ENCODE measurements around the gene DHCR24.

DHCR24 gene

DNA sequence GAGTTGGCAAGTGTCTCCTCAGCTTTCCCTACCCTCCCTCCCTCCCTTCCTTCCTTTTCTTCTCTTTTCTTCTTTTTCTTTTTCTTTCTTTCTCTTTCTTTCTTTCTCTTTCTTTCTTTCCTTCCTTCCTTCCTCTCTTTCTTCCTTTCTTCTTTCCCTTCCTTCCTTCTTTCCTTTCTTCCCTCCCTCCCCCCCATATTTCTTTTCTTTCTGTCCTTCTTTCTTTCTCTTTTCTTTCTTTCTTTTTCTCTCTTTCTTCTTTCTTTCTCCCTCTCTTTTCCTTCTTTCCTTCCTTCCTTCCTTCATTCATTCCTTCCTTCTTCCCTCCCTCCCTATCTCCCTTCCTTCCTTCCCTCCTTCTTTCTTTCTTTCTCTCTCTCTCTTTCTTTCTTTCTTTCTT lies 67.3 kb downstream of the DHCR24 start:
- no peak for DNase-seq (ENCODE audit: extremely low read depth in 1 of 2, low read depth in 1 of 2)

DNA sequence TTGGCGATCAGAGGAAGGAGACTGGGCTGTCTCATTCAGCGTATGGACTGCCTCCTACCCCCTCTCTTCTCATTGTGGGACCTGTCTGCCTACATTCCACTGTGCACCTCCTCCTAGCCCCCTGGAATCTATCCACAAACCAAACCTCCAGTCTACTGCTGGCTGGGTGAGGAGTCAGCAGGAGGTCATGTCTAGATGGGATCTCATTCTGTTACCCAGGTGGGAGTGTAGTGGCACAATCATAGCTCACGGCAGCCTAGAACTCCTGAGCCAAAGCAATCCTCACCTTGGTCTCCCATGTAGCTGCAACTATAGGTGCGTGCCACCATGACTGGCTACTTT lies 67.8 kb downstream of the DHCR24 start:
- DNase-seq (ENCODE audit: extremely low read depth in 1 of 2, low read depth in 1 of 2), result no peak

DNA sequence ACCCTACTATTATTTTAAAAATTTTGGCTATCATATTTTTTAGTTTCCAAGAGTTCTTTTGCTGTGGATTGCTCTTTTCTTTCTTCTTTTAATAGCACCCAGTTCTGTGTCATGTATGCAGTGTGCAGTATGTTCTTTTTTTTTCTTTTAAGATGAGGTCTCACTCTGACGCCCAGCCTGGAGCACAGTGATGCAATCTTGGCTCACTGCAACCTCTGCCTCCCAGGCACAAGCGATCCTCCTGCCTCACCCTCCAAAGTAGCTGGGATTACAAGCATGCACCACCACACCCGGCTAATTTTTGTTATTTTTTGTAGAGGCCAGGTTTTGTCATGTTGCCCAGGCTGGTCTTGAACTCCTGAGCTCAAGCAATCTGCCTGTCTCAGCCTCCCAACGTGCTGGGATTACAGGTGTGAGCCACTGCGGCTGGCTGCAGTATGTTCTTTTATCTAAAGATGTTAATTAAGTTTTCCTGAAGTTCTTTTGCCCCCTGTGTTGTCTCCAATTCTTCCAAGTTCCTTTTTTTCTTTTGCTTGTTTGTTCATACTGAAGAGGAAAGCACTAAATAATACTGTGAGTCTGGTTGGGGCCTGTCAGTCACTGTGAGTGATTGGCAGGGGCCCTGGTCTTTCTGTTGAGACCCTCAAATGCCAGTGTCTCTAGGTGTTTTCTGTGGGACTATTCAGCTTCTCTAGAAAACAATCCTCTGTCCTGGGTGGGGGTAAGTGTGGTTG lies 68.4 kb downstream of the DHCR24 start:
- DNase-seq (ENCODE audit: extremely low read depth in 1 of 2, low read depth in 1 of 2), result no peak

DNA sequence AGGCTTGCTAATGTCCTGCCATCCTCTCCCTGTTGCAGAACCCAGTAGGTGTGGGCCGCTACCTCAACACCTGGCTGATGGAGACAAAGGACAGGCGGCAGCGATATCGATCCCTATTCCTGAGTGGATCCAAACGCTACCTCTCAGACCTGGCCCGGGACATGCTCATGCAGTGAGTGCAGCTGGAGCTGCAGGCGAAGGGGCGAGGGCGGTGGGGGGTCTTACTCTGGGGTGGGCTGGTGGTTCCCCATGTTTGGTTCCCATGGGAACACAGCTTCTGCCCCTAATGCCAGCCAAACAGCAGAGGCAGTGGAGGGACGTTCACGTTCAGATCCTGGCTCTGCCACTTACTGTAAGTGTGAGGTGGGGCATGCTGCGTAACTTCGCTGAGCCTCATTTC lies 70.0 kb downstream of the DHCR24 start:
- no peak for DNase-seq (ENCODE audit: extremely low read depth in 1 of 2, low read depth in 1 of 2)

DNA sequence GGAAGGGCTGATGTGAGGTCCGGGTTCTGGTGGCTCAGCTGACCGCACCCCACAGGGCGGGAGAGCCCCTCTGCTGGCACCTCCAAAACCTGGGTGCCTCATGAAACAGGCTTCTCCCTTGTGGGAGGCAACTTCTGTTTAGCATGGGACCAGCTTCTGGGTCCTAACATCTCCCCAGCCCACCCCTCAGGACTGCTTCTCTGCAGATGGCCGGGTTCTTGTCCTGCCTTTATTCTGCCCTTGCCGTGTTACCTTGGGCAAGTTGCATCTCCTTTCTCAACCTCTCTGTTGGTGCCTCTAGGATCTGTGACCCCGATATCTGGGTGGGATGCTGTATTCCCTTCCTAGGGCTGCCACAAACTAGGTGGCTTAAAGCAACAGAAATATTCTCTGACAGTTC lies 70.9 kb downstream of the DHCR24 start:
- DNase-seq (ENCODE audit: extremely low read depth in 1 of 2, low read depth in 1 of 2), result no peak

DNA sequence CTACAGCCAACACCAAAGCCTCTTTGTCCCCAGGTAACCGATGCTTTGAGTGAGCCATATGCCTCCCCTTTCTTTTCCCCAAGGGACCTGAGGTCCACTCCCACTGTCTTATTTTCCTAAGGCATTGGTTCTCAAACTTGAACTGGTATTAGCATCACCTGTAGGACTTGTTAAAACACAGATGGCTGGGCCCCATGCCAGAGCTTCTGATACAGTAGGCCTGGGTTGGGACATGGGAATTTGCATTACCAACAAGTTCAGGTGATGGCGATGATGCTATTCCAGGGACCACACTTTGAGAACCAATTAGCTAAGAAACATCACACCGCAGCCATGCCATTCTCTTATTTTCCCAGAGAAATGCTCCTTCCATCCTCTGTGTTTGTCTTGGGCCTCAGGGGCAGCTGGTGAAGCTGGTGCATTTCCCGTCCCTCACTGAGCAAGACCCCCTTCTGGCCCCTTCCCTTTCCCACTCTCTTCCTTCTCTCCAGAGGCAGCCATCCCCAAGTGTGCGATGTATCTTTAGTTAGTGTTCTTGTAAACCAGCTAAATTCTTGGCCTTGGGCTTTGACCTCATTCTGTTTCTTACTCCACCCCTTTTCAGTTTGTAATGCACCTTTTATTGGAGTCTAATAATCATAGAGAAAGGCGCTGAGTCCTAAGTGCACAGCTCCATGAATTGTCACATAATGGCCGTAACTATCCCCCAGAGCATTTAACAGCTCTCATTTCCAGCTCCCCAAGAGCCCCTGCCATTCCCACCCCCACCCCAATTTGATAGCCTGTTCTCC lies 71.7 kb downstream of the DHCR24 start:
- no peak for DNase-seq (ENCODE audit: extremely low read depth in 1 of 2, low read depth in 1 of 2)

DNA sequence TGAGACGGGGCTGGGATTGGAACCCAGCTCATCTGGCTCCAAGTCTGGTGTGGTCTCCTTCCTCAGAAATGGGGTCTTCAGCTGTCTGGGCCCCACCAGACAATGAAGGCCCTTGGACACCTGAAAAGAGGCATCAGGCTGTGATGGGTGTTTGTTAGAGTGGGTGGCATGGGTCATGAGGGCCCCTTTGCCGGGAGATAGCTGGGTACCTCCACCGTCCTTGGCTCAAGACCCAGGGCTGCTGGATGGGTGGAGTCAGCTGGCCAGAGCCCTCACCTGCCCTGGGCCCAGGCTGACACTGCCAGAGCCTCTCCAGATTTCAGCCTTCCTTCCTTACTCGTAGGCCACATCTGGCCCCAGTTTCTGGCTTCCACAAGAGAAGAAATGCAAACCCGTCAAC lies 72.4 kb downstream of the DHCR24 start:
- no peak for DNase-seq (ENCODE audit: extremely low read depth in 1 of 2, low read depth in 1 of 2)

DNA sequence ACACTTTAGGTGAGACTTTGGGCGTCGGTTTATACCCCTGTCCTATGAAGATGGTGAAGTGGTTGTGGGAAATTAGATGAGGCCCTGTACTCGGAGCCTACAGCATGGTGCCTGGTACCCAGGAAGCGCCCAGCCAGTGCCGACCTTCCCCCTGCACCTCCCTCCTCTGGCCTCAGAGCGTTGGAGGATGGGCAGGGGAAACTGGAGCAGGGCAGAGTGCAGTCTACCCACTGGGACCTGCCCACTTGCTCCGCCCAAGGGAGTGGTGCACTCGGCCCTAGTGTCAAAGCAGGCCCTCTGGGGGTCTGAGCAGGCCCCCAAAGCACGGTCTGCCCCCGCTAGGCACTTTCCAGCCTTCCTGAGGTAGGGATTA lies 72.9 kb downstream of the DHCR24 start:
- no peak for DNase-seq (ENCODE audit: extremely low read depth in 1 of 2, low read depth in 1 of 2)

DNA sequence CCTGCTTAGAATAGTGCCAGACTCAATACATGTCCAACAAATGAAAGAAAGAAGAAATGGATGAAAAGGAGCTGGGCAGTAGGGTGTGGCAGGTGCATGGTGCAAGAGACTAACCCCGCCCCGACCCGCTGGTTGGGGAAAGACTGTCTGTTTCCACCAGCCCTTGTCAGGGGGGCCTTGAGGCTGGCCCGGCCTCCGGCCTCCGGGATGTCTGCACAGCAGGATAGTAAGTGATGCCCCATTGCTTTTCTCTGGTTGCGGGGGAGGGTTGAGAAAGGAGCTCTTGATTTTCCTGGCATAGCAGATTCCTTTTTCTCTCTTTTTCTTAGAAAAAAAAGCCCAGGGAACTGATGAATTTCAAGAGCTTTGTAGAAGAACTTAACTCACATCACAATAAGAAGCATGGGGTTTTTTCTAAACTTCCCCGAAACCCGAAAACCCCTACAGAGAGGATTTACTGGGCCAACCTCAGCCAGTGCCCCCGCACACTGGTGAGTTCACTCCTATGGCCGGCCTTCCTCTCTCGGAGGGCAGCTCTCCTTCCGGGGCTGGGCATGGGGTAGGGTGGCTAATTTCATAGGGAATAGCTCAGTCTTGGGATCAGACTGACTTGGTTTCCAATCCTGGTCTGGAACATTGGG lies 73.4 kb downstream of the DHCR24 start:
- no peak for DNase-seq (ENCODE audit: extremely low read depth in 1 of 2, low read depth in 1 of 2)

DNA sequence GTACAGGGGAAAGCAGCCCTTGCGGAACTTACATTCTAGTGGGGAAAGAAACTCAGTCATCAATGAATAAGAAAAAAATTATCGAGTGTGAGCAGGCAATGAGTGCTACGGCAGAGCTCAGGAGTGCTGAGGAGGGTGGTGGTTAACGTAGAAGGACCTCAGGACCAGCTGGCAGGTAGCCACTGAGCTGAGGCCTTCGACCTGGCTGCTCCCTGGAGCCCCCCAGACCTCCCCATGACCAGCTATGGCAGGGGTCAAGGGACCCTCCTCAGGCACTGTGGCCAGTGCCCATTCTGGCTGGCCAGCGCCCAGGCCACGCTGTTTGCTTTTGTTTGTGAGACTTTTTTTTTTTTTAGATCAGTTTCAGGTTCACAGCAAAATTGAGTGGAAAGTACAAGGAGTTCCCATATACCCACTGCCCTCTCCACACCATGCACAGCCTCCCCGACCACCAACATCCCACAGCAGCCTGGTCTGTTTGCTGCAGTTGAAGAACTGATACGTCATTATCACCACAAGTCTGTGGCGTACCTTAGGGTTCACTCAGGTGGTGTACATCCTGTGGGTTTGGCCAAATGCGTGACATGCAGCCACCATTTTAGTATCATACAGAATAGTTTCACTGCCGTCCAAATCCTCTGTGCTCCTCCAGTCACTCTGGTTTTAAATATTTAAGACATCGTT lies 74.1 kb downstream of the DHCR24 start:
- DNase-seq (ENCODE audit: extremely low read depth in 1 of 2, low read depth in 1 of 2), result no peak

DNA sequence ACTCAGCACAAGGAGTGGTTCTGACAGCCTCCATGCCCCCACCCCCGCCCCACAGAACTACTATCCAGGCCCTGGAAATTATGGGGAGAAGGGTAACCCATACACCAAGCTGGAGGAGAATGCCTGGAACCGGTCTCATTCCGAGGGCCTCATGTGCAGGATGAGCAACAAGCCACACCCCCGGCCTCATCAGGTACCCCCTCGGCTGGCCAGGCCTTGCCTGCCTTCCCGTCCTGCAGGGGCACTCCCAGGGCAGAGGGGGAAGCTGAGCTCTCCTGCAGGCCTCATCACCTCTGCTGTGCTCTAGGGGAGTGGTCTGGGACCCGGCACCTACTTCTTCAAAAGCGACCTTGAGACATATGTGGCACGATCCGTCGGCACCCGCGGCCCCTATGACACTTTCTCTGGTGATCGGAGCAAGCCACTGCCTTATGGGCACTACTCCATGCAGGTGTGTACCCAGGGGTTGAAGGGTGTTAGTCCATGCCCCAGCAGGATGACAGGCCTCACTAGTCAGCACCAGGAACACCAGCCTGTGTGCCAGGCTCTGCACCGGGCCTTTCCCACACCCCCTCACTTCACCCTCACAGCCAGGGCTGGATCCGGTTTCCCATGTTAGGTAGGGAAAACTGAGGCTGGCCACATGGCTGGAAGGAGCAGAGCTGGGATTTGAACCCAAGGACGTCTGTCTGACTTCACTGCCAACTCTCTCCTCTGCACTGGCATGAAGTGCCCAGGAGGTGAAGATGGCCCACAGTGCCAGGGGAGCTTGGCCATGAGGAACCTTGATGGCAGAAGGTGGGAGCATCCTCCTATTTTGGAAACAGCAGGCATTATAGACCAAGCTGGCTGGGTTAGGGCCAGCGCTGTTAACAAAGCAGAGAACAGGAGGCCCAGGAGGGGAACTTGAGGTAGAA lies 75.0 kb downstream of the DHCR24 start:
- DNase-seq (ENCODE audit: extremely low read depth in 1 of 2, low read depth in 1 of 2), result no peak

DNA sequence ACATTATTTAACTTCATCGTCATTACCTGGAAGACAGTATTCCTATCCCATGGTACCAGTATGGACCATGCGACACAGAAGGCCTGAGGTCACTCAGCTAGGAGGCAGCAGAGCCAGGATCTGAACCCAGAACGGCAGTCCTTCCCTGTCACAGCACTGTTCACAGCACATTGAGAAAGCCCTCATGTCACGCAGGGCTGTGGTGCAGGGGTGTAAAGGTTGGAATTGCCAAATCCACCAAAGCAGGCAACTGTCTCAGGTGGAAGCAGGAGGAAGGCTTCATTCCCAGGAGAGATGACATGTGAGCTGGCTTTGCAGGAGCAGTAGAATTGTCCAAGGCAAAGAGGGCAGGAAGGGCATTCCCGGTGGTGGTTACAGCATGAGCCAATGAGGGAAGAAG lies 75.9 kb downstream of the DHCR24 start:
- no peak for DNase-seq (ENCODE audit: extremely low read depth in 1 of 2, low read depth in 1 of 2)

DNA sequence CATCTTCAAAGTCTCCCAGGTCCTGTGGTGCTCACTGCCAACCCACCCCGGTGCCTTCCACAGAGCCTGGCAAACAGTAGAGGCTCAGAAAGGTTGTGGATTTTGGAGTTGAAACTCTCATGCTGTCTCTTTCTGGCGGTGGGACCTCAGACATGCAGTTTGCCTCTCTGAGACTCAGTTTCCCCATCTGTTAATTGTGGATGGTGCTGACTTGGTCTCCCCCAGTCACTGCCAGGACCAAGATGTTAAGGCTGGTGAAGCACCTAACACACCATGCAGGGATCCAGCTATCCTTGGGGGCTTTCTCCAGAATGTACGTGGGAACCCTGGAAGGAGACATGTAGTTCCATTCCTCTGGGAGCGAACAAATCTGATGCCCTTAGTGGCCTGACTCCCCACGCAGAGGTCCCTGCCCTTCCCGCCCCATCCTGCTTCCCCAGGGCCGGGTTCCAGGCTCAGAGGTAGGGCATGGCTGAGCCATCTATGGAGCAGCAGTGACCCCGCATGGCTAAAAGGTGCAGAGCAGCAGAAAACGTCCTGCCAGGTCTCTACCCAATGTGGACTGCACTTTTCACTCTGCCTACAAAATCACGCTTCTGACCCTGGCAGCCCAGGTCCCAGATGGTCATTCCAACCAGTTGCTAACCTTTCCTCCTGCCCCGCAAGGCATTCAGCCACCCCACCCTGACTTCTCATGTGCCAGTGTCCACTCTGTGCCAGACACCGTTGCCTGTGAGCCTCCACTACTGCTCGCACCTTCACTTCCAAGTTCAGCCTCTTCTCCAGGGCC lies 76.6 kb downstream of the DHCR24 start:
- DNase-seq (ENCODE audit: extremely low read depth in 1 of 2, low read depth in 1 of 2), result no peak

DNA sequence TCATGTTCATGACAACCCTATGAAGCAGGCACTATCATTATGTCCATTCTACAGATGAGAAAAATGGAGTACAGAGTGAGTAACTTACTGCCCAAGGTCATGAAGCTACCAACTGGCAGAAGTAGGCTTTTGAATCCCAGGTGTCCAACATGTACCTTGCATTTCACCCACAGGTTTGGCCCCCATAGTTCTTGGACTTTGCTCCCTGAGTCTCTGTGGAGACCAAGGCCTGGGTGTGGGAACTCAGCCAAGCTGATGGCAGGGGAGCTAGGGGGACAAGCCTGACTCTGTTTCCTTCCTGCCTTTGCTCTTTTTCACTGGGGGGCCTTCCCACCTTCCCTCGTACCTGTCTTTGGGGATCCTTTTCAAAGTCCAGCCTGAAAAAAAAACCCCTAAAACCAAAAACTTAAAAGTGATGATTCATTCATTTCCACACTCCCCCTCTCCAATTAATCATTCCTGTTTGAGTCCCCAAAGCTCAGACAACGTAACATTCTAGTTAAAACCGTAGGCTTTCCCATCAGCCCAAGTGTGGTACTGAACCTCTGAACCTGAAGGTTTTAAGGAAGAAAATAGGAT lies 77.4 kb downstream of the DHCR24 start:
- no peak for DNase-seq (ENCODE audit: extremely low read depth in 1 of 2, low read depth in 1 of 2)

DNA sequence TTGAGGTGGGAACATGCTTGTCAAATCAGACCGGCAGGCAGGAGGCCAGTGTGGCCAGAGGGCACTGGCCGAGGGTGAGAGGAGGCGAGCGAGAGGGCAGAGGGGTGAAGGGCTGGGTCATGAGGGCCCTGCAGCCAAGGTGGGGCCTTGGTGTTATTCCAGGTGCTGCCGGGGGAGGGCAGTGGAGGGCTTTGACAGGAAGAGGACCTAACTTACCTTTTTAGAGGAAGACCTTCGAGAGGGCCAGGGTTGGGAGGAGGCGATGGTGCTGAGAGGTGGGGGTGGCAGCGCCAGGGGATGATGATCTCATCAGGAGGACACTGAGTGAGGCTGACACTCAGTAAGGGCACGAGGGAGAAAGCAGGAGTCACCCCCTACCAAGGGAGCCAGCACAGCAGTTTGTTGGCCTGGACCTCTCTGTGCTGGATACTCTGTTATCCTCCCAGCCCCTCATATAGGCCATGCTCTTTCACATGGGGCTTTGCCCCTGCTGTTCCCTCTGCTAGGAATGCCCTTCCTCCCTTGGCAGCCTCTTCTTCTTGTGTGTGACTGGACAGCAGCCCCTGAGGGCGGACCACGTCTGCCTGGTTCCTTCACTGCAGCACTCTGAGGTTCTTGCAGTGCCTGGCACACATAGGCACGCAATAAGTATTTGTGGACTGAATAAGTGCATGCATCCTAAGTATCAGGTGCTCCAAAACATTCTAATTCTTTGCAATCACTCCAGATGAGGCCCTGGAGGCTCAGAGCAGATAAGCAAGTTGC lies 78.4 kb downstream of the DHCR24 start:
- DNase-seq (ENCODE audit: extremely low read depth in 1 of 2, low read depth in 1 of 2), result no peak

DNA sequence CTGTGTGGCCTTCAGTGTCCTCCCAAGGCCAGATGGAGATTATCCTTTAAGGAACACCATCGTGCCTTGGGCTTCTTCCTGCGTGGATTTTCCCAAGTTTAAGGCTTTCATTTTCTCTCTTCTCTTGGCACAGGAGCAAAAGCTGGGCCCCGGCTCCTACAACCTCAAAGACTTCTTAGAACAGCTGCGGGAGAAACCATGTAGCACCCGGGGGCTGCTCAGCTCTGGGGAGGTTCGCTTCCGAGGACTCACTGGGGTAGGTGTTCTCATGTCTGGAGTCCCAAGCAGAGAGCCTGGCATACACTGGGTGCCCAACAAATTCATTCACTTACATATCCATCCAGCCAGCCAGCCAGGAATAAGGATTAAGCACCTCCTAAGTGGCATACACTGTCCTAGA lies 79.2 kb downstream of the DHCR24 start:
- DNase-seq (ENCODE audit: extremely low read depth in 1 of 2, low read depth in 1 of 2), result no peak

DNA sequence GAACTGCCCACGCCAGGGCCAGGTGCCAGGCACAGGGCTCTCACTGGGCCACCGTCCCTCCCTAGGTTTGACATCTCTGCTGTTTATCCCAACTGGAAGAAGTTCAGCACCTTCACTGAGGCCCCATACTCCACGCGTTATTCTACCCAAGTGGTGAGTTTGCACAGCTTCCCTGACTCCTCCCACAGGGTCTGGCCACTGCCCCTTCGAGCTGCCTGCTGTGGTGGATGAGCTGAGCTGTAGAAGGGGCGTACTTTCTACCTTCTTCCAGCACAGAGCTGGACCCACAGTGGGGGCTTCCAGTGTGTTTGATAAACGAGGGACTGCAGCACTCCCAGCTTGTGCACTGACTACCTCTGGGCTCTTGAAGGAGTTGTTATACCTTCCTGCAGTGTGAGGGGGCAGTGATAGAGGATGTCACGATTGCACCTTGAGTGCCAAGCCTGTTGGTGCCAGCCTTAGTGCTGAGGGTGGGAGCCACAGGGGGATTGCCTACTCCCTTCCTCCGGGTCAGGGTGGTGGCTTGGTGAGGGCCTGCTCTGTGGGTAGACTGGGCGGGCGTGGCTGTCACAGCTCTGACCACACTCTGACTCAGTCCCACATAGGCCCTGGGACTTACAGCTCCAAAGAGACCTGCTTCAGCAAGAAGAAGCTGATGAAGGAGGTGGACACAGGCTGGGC lies 79.9 kb downstream of the DHCR24 start:
- no peak for DNase-seq (ENCODE audit: extremely low read depth in 1 of 2, low read depth in 1 of 2)

DNA sequence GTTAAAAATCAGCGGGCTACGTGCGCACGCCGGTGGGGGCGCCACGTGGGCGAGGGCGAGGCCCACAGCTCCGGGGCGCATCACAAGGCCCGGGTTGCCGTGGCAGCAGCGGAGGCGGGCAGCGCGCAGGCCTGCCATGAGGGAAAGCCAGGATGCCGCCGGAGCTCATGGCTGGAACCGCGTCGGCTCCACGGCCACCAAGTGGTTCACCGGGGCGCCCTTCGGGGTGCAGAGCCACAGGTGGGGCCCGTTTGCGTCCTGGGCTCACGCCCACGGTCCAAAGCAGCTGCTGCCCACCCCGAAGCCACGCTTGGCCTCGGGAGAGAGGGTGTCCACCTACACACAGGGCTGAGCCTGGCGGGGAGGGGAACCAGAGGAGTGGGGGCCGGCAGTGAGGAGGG lies 81.0 kb downstream of the DHCR24 start:
- no peak for DNase-seq (ENCODE audit: extremely low read depth in 1 of 2, low read depth in 1 of 2)
